ENCODE data around the gene PPP4R1. TPM values are rescaled to one million over a fixed set of nuclear protein-coding genes. Genes with fewer than 3 reads are reported as not detected.

Gene PPP4R1
- total RNA-seq, 1 experiment from 2014 or later = 71.1 TPM

DNA sequence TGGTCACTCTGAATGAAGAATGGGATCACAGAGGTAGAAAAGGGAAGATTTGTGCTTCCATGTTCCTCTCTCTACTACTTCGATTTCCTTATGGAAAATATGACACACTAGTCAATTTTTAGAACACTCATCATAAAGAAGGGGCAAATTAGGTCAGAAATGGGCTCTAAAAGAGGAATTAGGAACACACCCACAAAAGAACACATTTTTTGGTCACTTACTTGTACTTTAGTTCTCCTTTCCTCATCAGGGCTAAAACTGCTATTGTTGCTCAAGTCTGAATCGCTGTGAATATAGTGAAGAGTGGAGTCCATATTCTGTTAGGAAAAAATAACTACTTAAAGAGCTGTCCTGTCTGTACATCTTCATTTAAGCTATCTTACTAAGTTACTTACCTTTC is 52.6 kb downstream of the PPP4R1 start (continued):
- TF ChIP-seq NR1H2 (CRISPR knock-in tag; IDR thresholded peaks at IDR 0.05) = no peak
- TF ChIP-seq, protein P1, sequence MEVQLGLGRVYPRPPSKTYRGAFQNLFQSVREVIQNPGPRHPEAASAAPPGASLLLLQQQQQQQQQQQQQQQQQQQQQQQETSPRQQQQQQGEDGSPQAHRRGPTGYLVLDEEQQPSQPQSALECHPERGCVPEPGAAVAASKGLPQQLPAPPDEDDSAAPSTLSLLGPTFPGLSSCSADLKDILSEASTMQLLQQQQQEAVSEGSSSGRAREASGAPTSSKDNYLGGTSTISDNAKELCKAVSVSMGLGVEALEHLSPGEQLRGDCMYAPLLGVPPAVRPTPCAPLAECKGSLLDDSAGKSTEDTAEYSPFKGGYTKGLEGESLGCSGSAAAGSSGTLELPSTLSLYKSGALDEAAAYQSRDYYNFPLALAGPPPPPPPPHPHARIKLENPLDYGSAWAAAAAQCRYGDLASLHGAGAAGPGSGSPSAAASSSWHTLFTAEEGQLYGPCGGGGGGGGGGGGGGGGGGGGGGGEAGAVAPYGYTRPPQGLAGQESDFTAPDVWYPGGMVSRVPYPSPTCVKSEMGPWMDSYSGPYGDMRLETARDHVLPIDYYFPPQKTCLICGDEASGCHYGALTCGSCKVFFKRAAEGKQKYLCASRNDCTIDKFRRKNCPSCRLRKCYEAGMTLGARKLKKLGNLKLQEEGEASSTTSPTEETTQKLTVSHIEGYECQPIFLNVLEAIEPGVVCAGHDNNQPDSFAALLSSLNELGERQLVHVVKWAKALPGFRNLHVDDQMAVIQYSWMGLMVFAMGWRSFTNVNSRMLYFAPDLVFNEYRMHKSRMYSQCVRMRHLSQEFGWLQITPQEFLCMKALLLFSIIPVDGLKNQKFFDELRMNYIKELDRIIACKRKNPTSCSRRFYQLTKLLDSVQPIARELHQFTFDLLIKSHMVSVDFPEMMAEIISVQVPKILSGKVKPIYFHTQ (CRISPR knock-in tag; IDR thresholded peaks at IDR 0.05) = no peak
- no peak for TF ChIP-seq ARID4B (CRISPR knock-in tag; IDR thresholded peaks at IDR 0.05; ENCODE audit: borderline replicate concordance)
- no peak for TF ChIP-seq ZNF416 (CRISPR knock-in tag; IDR thresholded peaks at IDR 0.05)
- no peak for TF ChIP-seq JUN (CRISPR knock-in tag; IDR thresholded peaks at IDR 0.05)
- TF ChIP-seq KAT7 (CRISPR knock-in tag; IDR thresholded peaks at IDR 0.05; ENCODE audit: borderline replicate concordance) = no peak
- no peak for TF ChIP-seq ZMAT4 (CRISPR knock-in tag; IDR thresholded peaks at IDR 0.05)

GRCh38 chr18:9559253-9559652 is 55.1 kb downstream of the PPP4R1 start:
- no peak for TF ChIP-seq ERG (CRISPR knock-in tag; IDR thresholded peaks at IDR 0.05)
- TF ChIP-seq TEAD1 (CRISPR knock-in tag; IDR thresholded peaks at IDR 0.05) = no peak
- TF ChIP-seq, protein P2, sequence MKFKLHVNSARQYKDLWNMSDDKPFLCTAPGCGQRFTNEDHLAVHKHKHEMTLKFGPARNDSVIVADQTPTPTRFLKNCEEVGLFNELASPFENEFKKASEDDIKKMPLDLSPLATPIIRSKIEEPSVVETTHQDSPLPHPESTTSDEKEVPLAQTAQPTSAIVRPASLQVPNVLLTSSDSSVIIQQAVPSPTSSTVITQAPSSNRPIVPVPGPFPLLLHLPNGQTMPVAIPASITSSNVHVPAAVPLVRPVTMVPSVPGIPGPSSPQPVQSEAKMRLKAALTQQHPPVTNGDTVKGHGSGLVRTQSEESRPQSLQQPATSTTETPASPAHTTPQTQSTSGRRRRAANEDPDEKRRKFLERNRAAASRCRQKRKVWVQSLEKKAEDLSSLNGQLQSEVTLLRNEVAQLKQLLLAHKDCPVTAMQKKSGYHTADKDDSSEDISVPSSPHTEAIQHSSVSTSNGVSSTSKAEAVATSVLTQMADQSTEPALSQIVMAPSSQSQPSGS (CRISPR knock-in tag; IDR thresholded peaks at IDR 0.05; ENCODE audit: borderline replicate concordance, low read depth) = no peak
- TF ChIP-seq, protein P3, sequence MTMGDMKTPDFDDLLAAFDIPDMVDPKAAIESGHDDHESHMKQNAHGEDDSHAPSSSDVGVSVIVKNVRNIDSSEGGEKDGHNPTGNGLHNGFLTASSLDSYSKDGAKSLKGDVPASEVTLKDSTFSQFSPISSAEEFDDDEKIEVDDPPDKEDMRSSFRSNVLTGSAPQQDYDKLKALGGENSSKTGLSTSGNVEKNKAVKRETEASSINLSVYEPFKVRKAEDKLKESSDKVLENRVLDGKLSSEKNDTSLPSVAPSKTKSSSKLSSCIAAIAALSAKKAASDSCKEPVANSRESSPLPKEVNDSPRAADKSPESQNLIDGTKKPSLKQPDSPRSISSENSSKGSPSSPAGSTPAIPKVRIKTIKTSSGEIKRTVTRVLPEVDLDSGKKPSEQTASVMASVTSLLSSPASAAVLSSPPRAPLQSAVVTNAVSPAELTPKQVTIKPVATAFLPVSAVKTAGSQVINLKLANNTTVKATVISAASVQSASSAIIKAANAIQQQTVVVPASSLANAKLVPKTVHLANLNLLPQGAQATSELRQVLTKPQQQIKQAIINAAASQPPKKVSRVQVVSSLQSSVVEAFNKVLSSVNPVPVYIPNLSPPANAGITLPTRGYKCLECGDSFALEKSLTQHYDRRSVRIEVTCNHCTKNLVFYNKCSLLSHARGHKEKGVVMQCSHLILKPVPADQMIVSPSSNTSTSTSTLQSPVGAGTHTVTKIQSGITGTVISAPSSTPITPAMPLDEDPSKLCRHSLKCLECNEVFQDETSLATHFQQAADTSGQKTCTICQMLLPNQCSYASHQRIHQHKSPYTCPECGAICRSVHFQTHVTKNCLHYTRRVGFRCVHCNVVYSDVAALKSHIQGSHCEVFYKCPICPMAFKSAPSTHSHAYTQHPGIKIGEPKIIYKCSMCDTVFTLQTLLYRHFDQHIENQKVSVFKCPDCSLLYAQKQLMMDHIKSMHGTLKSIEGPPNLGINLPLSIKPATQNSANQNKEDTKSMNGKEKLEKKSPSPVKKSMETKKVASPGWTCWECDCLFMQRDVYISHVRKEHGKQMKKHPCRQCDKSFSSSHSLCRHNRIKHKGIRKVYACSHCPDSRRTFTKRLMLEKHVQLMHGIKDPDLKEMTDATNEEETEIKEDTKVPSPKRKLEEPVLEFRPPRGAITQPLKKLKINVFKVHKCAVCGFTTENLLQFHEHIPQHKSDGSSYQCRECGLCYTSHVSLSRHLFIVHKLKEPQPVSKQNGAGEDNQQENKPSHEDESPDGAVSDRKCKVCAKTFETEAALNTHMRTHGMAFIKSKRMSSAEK (CRISPR knock-in tag; IDR thresholded peaks at IDR 0.05; ENCODE audit: borderline replicate concordance) = no peak
- no peak for TF ChIP-seq MXD4 (CRISPR knock-in tag; IDR thresholded peaks at IDR 0.05; ENCODE audit: borderline replicate concordance)
- no peak for TF ChIP-seq ELF4 (CRISPR knock-in tag; IDR thresholded peaks at IDR 0.05; ENCODE audit: low read depth)
- no peak for TF ChIP-seq RELA (CRISPR knock-in tag; IDR thresholded peaks at IDR 0.05; ENCODE audit: borderline replicate concordance)
- TF ChIP-seq OVOL2 (CRISPR knock-in tag; IDR thresholded peaks at IDR 0.05; ENCODE audit: borderline replicate concordance) = no peak
- TF ChIP-seq HMGA2 (CRISPR knock-in tag; IDR thresholded peaks at IDR 0.05) = no peak
- no peak for TF ChIP-seq FOXK1 (CRISPR knock-in tag; IDR thresholded peaks at IDR 0.05)
- no peak for TF ChIP-seq PRDM15 (CRISPR knock-in tag; IDR thresholded peaks at IDR 0.05)
- no peak for TF ChIP-seq SOX15 (CRISPR knock-in tag; IDR thresholded peaks at IDR 0.05)
- H3K4me1 Mint-ChIP-seq = no peaks in the 10 kb centered on the region
- H3K9me3 Mint-ChIP-seq = no peaks in the 10 kb centered on the region
- H3K27ac Mint-ChIP-seq = peak overlapping the region; percentile 52; the same call in 1 of the 2 replicates
- H3K4me3 Mint-ChIP-seq = no peak overlapping the region
- POLR2A ChIA-PET = no interaction called here
- ATAC-seq (no peak), DNase-seq (ENCODE audit: low spot score) (no peak)
- no peaks in the 10 kb centered on the region for H3K27me3 Mint-ChIP-seq (ENCODE audit: low read depth)
- H3K36me3 Mint-ChIP-seq = peaks cover 73% of the 10 kb centered on the region
- CTCF ChIA-PET = no interaction called here
